Mesendoderm (in vitro differentiated cells): ENCODE data around the gene OCRL.

ENCODE experiments used
- DNase-seq: peaks from one replicate; pipeline ENCODE4 v3.0.0; 2013
- H2AK5ac ChIP-seq: 2 replicates; pipeline ENCODE4 v1.6.1; 2013; ENCODE audit warnings: low read length, inconsistent platforms
- H2BK120ac ChIP-seq: 2 replicates; pipeline ENCODE4 v1.6.1; 2013; ENCODE audit warnings: low read depth, mild to moderate bottlenecking, low read length, moderate library complexity, mixed read lengths
- H2BK15ac ChIP-seq: replicated peaks from 2 replicates; pipeline ENCODE4 v1.6.1; 2013; ENCODE audit warnings: low read depth, mild to moderate bottlenecking, moderate library complexity
- H2BK5ac ChIP-seq: 2 replicates; pipeline ENCODE4 v1.6.1; 2013; ENCODE audit warnings: low read length, inconsistent platforms
- H3K18ac ChIP-seq: 2 replicates; pipeline ENCODE4 v1.6.1; 2013; ENCODE audit warnings: mild to moderate bottlenecking, low read length, mixed read lengths
- H3K23ac ChIP-seq: one replicate; pipeline ENCODE4 v1.6.1; 2013; ENCODE audit warnings: low read length
- H3K27ac ChIP-seq: 2 replicates; pipeline ENCODE4 v1.5.1; 2013; ENCODE audit warnings: low read depth, mild to moderate bottlenecking, inconsistent platforms, low read length, moderate library complexity
- H3K27me3 ChIP-seq: 2 replicates; pipeline ENCODE4 v1.6.1; 2013; ENCODE audit warnings: low read length, control low read depth, mild to moderate bottlenecking, inconsistent platforms; ENCODE audit not compliant: insufficient read depth, poor library complexity
- H3K36me3 ChIP-seq: 2 replicates; pipeline ENCODE4 v1.6.1; 2013; ENCODE audit warnings: low read length, inconsistent platforms; ENCODE audit not compliant: control insufficient read depth, insufficient read depth
- H3K4ac ChIP-seq: one replicate; pipeline ENCODE4 v1.6.1; 2013; ENCODE audit warnings: low read depth, mild to moderate bottlenecking, low read length, moderate library complexity
- H3K4me1 ChIP-seq: 2 replicates; pipeline ENCODE4 v1.6.1; 2013; ENCODE audit warnings: low read depth, low read length, inconsistent platforms; ENCODE audit not compliant: control insufficient read depth
- H3K4me2 ChIP-seq: 2 replicates; pipeline ENCODE4 v1.6.1; 2013; ENCODE audit warnings: low read length
- H3K4me3 ChIP-seq: 2 replicates; pipeline ENCODE4 v1.5.1; 2013; ENCODE audit warnings: mild to moderate bottlenecking, low read length
- H3K56ac ChIP-seq: one replicate; pipeline ENCODE4 v1.6.1; 2013; ENCODE audit warnings: low read length
- H3K79me1 ChIP-seq: 2 replicates; pipeline ENCODE4 v1.6.1; 2013; ENCODE audit warnings: low read length, inconsistent platforms
- H3K79me2 ChIP-seq: 2 replicates; pipeline ENCODE4 v1.6.1; 2013; ENCODE audit warnings: mild to moderate bottlenecking, low read length; ENCODE audit not compliant: control insufficient read depth, insufficient read depth
- H3K9ac ChIP-seq: 2 replicates; pipeline ENCODE4 v1.6.1; 2013; ENCODE audit warnings: low read length, inconsistent platforms
- H4K5ac ChIP-seq: one replicate; pipeline ENCODE4 v1.6.1; 2013; ENCODE audit warnings: low read length
- H4K8ac ChIP-seq: one replicate; pipeline ENCODE4 v1.6.1; 2013; ENCODE audit warnings: low read depth, mild to moderate bottlenecking, control low read depth, low read length, moderate library complexity
- WGBS: extraction: QIAGEN DNeasy Blood & Tissue Kit; methylation state at CpG from one replicate; pipeline ENCODE4 v1.1.7; 2013; ENCODE audit warnings: low lambda C conversion rate, missing lambda C conversion rate; ENCODE audit not compliant: insufficient coverage; ENCODE audit errors: extremely low coverage; 5-methylcytosine and 5-hydroxymethylcytosine counted together

Gene OCRL

DNA sequence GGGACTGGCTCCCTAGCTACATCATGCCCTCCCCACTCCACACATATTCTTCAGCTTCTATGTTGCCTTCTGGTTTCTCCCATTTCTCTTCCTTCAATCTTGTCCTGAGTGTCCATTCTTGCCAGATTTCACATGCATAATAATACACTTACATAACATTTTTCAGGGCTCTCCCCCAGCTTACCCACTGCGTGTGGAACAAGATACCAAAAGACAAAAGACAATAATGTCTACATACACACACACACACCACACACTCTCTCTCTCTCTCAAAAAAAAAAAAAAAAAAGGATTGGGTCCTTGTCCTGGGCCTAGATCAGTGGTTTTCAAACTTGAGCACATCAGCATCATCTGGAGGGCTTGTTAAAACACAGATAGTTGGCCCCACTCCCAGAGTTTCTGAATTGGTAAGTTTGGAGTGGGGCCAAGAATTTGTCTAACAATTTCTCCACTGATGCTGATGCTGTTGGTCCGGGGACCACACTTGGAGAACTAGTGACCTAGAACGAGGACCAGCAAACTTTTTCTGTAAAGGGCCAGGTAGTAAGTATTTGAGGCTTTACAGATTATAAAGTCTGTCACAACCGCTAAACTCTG, 10.3 kb upstream of the OCRL start:
- no peak overlapping the region for H3K9ac ChIP-seq
- H3K56ac ChIP-seq: no peak overlapping the region
- no peak for DNase-seq
- H2BK5ac ChIP-seq: no peak overlapping the region
- H3K27ac ChIP-seq: no peak overlapping the region
- no peak overlapping the region for H2BK15ac ChIP-seq
- no peaks in the 10 kb centered on the region for H3K4me1 ChIP-seq
- H3K79me2 ChIP-seq: no peaks in the 10 kb centered on the region
- no peaks in the 10 kb centered on the region for H3K27me3 ChIP-seq
- no peaks in the 10 kb centered on the region for H3K79me1 ChIP-seq
- H3K4me2 ChIP-seq: no peak overlapping the region
- no peak overlapping the region for H2BK120ac ChIP-seq
- H2AK5ac ChIP-seq: no peak overlapping the region
- H3K36me3 ChIP-seq: no peaks in the 10 kb centered on the region
- H3K23ac ChIP-seq: no peak overlapping the region
- H4K8ac ChIP-seq: no peak overlapping the region
- WGBS: no CpG with 5 or more reads among the region's 4 CpGs
- no peak overlapping the region for H3K4ac ChIP-seq
- H3K4me3 ChIP-seq: no peak overlapping the region
- no peak overlapping the region for H4K5ac ChIP-seq
- H3K18ac ChIP-seq: no peak overlapping the region

DNA sequence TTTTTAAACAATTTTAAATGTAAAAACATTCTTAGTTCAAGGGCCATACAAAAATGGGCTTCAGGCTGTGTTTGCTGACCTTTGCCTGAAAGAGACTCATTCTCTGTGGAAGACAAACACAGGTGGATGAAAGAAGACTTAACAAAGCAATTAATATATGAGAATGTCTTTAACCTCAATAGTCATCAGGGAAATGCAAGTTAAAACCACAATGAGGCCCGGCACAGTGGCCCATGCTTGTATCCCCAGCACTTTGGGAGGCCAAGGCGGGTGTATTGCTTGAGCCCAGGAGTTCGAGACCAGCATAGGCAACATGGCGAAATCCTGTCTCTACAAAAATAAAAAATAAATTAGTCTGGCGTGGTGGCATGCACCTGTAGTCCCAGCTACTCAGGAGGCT, 9.6 kb upstream of the OCRL start:
- no peak for DNase-seq
- H3K27ac ChIP-seq: no peak overlapping the region
- no peak overlapping the region for H3K4me2 ChIP-seq
- no peak overlapping the region for H3K18ac ChIP-seq
- no peak overlapping the region for H4K5ac ChIP-seq
- H3K27me3 ChIP-seq: no peaks in the 10 kb centered on the region
- H3K9ac ChIP-seq: no peak overlapping the region
- H3K23ac ChIP-seq: no peak overlapping the region
- no peaks in the 10 kb centered on the region for H3K79me2 ChIP-seq
- H2BK120ac ChIP-seq: no peak overlapping the region
- H3K4ac ChIP-seq: no peak overlapping the region
- WGBS: no CpG with 5 or more reads among the region's 5 CpGs
- no peak overlapping the region for H2BK5ac ChIP-seq
- H2AK5ac ChIP-seq: no peak overlapping the region
- no peaks in the 10 kb centered on the region for H3K4me1 ChIP-seq
- H3K56ac ChIP-seq: no peak overlapping the region
- H3K4me3 ChIP-seq: no peak overlapping the region
- no peak overlapping the region for H4K8ac ChIP-seq
- no peaks in the 10 kb centered on the region for H3K36me3 ChIP-seq
- H2BK15ac ChIP-seq: no peak overlapping the region
- no peaks in the 10 kb centered on the region for H3K79me1 ChIP-seq

DNA sequence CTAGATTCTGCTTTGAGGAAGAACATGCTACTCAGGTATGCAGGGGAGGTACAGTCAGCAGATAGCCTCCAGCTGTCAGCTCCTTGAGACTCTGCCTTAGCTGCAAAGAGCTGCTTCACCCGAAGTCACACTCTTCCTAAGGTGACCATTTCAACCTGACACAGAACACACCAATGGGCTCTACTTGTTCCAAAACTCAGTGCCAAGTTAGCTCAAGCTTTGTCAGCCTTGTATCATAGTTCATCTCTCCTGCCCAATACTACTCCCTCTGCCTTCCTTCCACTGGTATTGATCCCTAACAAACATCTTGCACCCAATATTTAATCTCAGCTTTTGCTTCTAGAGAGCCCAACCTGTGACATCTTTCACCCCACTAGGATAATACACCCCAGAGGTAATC, 8.9 kb upstream of the OCRL start:
- Histone ChIP-seq H2BK5ac (no peak overlapping the region), H2AK5ac (no peak overlapping the region), H3K4me3 (no peak overlapping the region), H3K9ac (no peak overlapping the region), H3K27me3 (no peaks in the 10 kb centered on the region), H4K8ac (no peak overlapping the region), H3K56ac (no peak overlapping the region), H2BK120ac (no peak overlapping the region), H3K4me1 (no peaks in the 10 kb centered on the region), H3K4me2 (no peak overlapping the region), H3K36me3 (no peaks in the 10 kb centered on the region), H3K18ac (no peak overlapping the region), H3K79me2 (no peaks in the 10 kb centered on the region), H4K5ac (no peak overlapping the region), H3K79me1 (no peaks in the 10 kb centered on the region), H3K4ac (no peak overlapping the region), H3K27ac (no peak overlapping the region), H2BK15ac (no peak overlapping the region), H3K23ac (no peak overlapping the region)
- DNase-seq: no peak
- no CpG with 5 or more reads among the region's 1 CpG for WGBS

DNA sequence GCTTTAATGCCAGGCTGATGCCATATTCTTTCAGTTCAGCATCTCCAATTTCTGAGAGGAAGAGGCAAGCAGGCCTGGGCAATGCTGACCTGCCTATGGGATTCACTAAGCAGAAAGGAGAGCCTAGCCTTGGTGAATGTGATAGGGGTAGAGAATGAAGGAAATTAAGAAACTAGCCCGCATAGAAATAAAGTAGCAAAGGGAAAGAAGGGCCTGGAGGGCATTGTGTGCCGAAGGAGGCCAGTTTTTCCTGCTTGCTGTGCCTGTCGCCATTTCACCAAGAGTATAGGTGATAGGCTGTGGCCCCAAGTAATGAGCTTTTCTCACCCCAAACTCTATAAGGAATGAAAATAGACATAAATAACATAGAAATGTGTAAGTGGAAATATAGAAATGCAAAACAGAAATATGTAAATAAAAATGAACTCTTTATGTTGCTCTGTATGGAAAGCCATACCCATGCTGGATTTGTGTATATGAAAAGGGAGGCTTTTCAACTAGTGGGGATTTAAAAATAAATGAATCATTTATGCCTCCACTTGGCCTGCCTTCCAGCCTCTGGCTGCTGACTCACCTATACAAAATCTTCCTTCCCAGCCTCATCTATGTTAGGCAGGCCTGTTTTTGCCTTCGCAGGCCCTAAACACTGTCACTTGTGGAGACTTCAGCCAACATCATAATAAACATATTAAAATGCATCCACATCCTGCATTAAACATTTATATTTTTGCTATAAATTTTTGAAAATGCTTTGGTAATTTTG, 5.1 kb upstream of the OCRL start:
- H3K27ac ChIP-seq: no peak overlapping the region
- no peak overlapping the region for H2BK120ac ChIP-seq
- H4K8ac ChIP-seq: no peak overlapping the region
- H3K56ac ChIP-seq: no peak overlapping the region
- no peak overlapping the region for H2AK5ac ChIP-seq
- no peaks in the 10 kb centered on the region for H3K79me2 ChIP-seq
- no peak overlapping the region for H4K5ac ChIP-seq
- no peak overlapping the region for H3K4ac ChIP-seq
- no peaks in the 10 kb centered on the region for H3K4me1 ChIP-seq
- DNase-seq: no peak
- H3K4me3 ChIP-seq: no peak overlapping the region
- H2BK5ac ChIP-seq: no peak overlapping the region
- H3K23ac ChIP-seq: no peak overlapping the region
- no peaks in the 10 kb centered on the region for H3K79me1 ChIP-seq
- no peaks in the 10 kb centered on the region for H3K27me3 ChIP-seq
- no peak overlapping the region for H3K9ac ChIP-seq
- WGBS: no CpG with 5 or more reads among the region's 4 CpGs
- H3K36me3 ChIP-seq: no peaks in the 10 kb centered on the region
- no peak overlapping the region for H3K18ac ChIP-seq
- no peak overlapping the region for H2BK15ac ChIP-seq
- no peak overlapping the region for H3K4me2 ChIP-seq

DNA sequence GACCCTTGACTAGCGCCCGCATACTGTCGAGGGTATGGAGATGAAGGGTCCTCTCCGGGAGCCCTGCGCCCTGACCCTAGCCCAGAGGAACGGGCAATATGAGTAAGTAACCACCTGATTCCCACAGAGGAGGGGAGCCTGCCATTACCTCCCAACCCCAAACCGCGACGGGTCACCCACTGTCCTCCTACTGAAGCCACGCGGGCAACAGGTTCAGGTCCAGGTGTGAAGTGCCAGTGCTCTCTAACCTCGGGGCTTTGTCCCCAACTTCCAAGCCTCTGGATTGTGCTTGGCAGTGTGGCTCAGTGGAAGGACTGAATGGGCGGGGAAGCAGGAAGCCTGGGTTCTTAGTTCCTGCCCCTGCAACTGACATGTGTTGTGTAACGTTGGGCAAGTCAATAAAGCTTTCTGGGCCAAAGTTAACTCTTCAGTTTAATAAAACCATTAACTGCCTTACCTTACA, 694 bp downstream of the OCRL start:
- peak; percentile 13 for DNase-seq

More for the DNA sequence above, 694 bp downstream of the OCRL start:
- no peak overlapping the region for H2BK120ac ChIP-seq
- peak overlapping the region; percentile 66 for H3K9ac ChIP-seq
- H3K27me3 ChIP-seq: no peaks in the 10 kb centered on the region
- H3K79me1 ChIP-seq: no peaks in the 10 kb centered on the region
- H2AK5ac ChIP-seq: no peak overlapping the region
- H2BK5ac ChIP-seq: no peak overlapping the region
- no peak overlapping the region for H3K23ac ChIP-seq
- no peaks in the 10 kb centered on the region for H3K4me1 ChIP-seq
- no peak overlapping the region for H4K5ac ChIP-seq
- H3K36me3 ChIP-seq: no peaks in the 10 kb centered on the region
- peak overlapping the region; percentile 40 for H3K4me3 ChIP-seq
- H4K8ac ChIP-seq: no peak overlapping the region
- no CpG with 5 or more reads among the region's 14 CpGs for WGBS
- H3K56ac ChIP-seq: peak overlapping the region; percentile 81
- H3K18ac ChIP-seq: no peak overlapping the region
- no peak overlapping the region for H3K4ac ChIP-seq
- H3K4me2 ChIP-seq: peak overlapping the region; percentile 56
- H2BK15ac ChIP-seq: no peak overlapping the region
- H3K27ac ChIP-seq: no peak overlapping the region
- no peaks in the 10 kb centered on the region for H3K79me2 ChIP-seq
